PC-9 (cell line): ENCODE results near the gene PNPT1.

Experiments
- EZH2 ChIP-seq: fragments of 200-600 bp; sonication (generic); IDR thresholded peaks from 2 replicates; pipeline ENCODE4 v1.8.0; 2017; ENCODE audit warnings: antibody characterized with exemption, low read depth
- TF ChIP-seq, protein P1 (sequence below): fragments of 200-600 bp; sonication (generic); conservative IDR thresholded peaks from 2 replicates; pipeline ENCODE4 v1.6.1; 2017; ENCODE audit warnings: mixed run types, antibody characterized with exemption, mild to moderate bottlenecking, moderate library complexity

DNA sequence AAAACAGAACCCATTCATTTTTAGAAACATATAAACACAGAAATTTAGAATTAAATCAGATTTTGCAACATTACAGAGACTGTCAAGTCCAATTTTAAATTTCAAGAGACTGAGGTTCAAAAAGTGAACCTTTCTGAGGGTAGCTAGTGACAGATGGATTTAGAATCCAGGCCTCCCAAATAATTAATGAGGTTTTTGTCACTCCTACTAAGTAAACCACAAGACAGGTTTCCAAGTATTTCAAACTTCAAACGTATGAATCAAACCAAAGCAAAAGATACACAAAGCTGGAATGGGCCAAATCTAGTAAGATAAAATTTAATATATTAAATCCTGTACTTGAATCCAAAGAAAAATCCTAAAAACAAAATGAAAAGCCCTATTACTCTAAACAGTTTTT, 101.5 kb downstream of the PNPT1 start:
- TF ChIP-seq, protein P1, sequence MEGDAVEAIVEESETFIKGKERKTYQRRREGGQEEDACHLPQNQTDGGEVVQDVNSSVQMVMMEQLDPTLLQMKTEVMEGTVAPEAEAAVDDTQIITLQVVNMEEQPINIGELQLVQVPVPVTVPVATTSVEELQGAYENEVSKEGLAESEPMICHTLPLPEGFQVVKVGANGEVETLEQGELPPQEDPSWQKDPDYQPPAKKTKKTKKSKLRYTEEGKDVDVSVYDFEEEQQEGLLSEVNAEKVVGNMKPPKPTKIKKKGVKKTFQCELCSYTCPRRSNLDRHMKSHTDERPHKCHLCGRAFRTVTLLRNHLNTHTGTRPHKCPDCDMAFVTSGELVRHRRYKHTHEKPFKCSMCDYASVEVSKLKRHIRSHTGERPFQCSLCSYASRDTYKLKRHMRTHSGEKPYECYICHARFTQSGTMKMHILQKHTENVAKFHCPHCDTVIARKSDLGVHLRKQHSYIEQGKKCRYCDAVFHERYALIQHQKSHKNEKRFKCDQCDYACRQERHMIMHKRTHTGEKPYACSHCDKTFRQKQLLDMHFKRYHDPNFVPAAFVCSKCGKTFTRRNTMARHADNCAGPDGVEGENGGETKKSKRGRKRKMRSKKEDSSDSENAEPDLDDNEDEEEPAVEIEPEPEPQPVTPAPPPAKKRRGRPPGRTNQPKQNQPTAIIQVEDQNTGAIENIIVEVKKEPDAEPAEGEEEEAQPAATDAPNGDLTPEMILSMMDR: no peak
- no peak for TF ChIP-seq EZH2
